Endodermal cell (in vitro differentiated cells): ENCODE results near the gene HMGXB3. TPM values are rescaled to one million over a fixed set of nuclear protein-coding genes. Genes with fewer than 3 reads are reported as not detected.

Experiments
- DNase-seq: peaks from one replicate; pipeline ENCODE4 v3.0.0-alpha.2; 2017
- H3K27ac ChIP-seq: 2 replicates; pipeline ENCODE4 v1.5.1; 2013; ENCODE audit warnings: mild to moderate bottlenecking, low read depth, low read length, moderate library complexity
- H3K27me3 ChIP-seq: 2 replicates; pipeline ENCODE4 v1.6.1; 2013; ENCODE audit warnings: mild to moderate bottlenecking, low read length, moderate library complexity; ENCODE audit not compliant: insufficient read depth, control insufficient read depth, poor library complexity, severe bottlenecking
- H3K36me3 ChIP-seq: 2 replicates; pipeline ENCODE4 v1.7.0; 2013; ENCODE audit warnings: mild to moderate bottlenecking, low read length, moderate library complexity; ENCODE audit not compliant: control insufficient read depth, insufficient read depth
- H3K4me1 ChIP-seq: one replicate; pipeline ENCODE4 v1.7.0; 2013; ENCODE audit warnings: low read length; ENCODE audit not compliant: control insufficient read depth, insufficient read depth
- H3K4me3 ChIP-seq: 2 replicates; pipeline ENCODE4 v1.5.1; 2013; ENCODE audit warnings: mild to moderate bottlenecking, low read length, moderate library complexity
- H3K9ac ChIP-seq: 2 replicates; pipeline ENCODE4 v1.6.1; 2013; ENCODE audit warnings: mild to moderate bottlenecking, low read length, moderate library complexity; ENCODE audit not compliant: poor library complexity, severe bottlenecking; ENCODE audit errors: extremely low read depth
- H3K9me3 ChIP-seq: 2 replicates; pipeline ENCODE4 v1.6.1; 2013; ENCODE audit warnings: mild to moderate bottlenecking, low read length, moderate library complexity; ENCODE audit not compliant: control insufficient read depth
- H3K27ac Mint-ChIP-seq: 2 replicates; pipeline ENCODE4 v1.8.0; 2020; ENCODE audit warnings: mixed read lengths
- H3K27me3 Mint-ChIP-seq: 2 replicates; pipeline ENCODE4 v1.8.0; 2021; ENCODE audit warnings: mild to moderate bottlenecking, mixed read lengths; ENCODE audit not compliant: insufficient read depth
- H3K36me3 Mint-ChIP-seq: 2 replicates; pipeline ENCODE4 v1.8.0; 2020; ENCODE audit warnings: low read depth, mixed read lengths
- H3K4me1 Mint-ChIP-seq: 2 replicates; pipeline ENCODE4 v1.8.0; 2020; ENCODE audit warnings: mixed read lengths
- H3K4me3 Mint-ChIP-seq: 2 replicates; pipeline ENCODE4 v1.8.0; 2020; ENCODE audit warnings: mild to moderate bottlenecking, moderate library complexity, mixed read lengths
- H3K9me3 Mint-ChIP-seq: 2 replicates; pipeline ENCODE4 v1.8.0; 2020; ENCODE audit warnings: mild to moderate bottlenecking, mixed read lengths
- WGBS, 2 experiments: methylation state at CpG; one replicate each; pipeline versions ENCODE4 v1.1.5 to v1.1.7; 2013; ENCODE audit warnings: missing lambda C conversion rate in 2 of 2, mixed read lengths in 1 of 2; ENCODE audit not compliant: insufficient coverage in 1 of 2, insufficient read length in 1 of 2; 5-methylcytosine and 5-hydroxymethylcytosine counted together
- total RNA-seq, 2 donors: library from RNA; stranded (reverse); fragmentation: NEBNext Ultra II Directional in 1 of 2; extraction: Animal tissue kit (Norgen Biotek cat#: 25700) in 1 of 2; gene quantifications; 2 replicates in 1 of 2; 3 replicates in 1 of 2; pipeline ENCODE4 v1.2.1, GENCODE V29; 2021
- TF ChIP-seq, protein P1 (sequence below): fragments of 200-600 bp; sonication (generic); conservative IDR thresholded peaks from 2 replicates; pipeline ENCODE4 v1.5.0; 2021; ENCODE audit warnings: antibody characterized with exemption, mild to moderate bottlenecking

The HMGXB3 gene
- total RNA-seq, 2 donors from 2014 or later: 41.0 to 43.5 TPM

- Mint-ChIP-seq H3K27me3 (peaks cover 4% of the 10 kb centered on the region), H3K9me3 (no peaks in the 10 kb centered on the region), H3K4me3 (no peak overlapping the region), H3K36me3 (no peaks in the 10 kb centered on the region), H3K4me1 (no peaks in the 10 kb centered on the region), H3K27ac (no peak overlapping the region)
- peak; percentile 50 for DNase-seq
- H3K36me3 ChIP-seq: no peaks in the 10 kb centered on the region
- H3K27me3 ChIP-seq: no peaks in the 10 kb centered on the region
- TF ChIP-seq, protein P1, sequence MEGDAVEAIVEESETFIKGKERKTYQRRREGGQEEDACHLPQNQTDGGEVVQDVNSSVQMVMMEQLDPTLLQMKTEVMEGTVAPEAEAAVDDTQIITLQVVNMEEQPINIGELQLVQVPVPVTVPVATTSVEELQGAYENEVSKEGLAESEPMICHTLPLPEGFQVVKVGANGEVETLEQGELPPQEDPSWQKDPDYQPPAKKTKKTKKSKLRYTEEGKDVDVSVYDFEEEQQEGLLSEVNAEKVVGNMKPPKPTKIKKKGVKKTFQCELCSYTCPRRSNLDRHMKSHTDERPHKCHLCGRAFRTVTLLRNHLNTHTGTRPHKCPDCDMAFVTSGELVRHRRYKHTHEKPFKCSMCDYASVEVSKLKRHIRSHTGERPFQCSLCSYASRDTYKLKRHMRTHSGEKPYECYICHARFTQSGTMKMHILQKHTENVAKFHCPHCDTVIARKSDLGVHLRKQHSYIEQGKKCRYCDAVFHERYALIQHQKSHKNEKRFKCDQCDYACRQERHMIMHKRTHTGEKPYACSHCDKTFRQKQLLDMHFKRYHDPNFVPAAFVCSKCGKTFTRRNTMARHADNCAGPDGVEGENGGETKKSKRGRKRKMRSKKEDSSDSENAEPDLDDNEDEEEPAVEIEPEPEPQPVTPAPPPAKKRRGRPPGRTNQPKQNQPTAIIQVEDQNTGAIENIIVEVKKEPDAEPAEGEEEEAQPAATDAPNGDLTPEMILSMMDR: no peak
- no peaks in the 10 kb centered on the region for H3K4me1 ChIP-seq
- no peak overlapping the region for H3K9ac ChIP-seq
- no peaks in the 10 kb centered on the region for H3K9me3 ChIP-seq
- WGBS, 2 experiments: 90 to 92% methylated on average over 8 to 12 of the region's 12 CpGs
- H3K4me3 ChIP-seq: no peak overlapping the region
- no peak overlapping the region for H3K27ac ChIP-seq
These were observed 68.6 kb downstream of the HMGXB3 start for GRCh38 chr5:150068961-150069645.

GRCh38 chr5:150069672-150070627 lies 69.4 kb downstream of the HMGXB3 start:
- Mint-ChIP-seq H3K4me3 (no peak overlapping the region), H3K27ac (no peak overlapping the region), H3K4me1 (no peaks in the 10 kb centered on the region), H3K36me3 (no peaks in the 10 kb centered on the region), H3K27me3 (peaks cover 4% of the 10 kb centered on the region), H3K9me3 (no peaks in the 10 kb centered on the region)
- DNase-seq: peak; percentile 71
- TF ChIP-seq, protein P1: peak; percentile 51
- H3K36me3 ChIP-seq: no peaks in the 10 kb centered on the region
- H3K27me3 ChIP-seq: peaks cover 6% of the 10 kb centered on the region
- no peak overlapping the region for H3K9ac ChIP-seq
- H3K4me3 ChIP-seq: no peak overlapping the region
- no peak overlapping the region for H3K27ac ChIP-seq
- no peaks in the 10 kb centered on the region for H3K4me1 ChIP-seq
- H3K9me3 ChIP-seq: no peaks in the 10 kb centered on the region
- 89 to 90% methylated on average over 3 to 20 of the region's 25 CpGs for WGBS, 2 experiments

DNA sequence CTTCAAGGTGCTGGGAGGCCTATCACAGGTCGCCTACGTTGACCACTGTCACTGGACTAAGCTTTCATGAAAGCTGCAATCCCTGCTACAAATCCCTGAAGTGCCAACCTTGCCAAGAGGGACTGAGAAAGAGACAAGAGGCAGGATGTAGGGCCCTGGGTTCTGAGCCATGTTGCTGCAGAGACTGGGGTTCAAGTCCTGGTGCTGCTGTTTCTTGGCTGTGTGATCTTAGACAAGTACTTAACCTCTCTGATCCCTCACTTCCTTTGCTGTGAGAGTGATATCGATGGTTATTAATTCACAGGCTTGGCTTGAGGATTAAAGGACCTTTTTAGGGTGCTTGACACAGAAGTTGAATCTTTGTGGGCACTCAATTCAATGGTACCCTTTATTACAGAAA lies 70.3 kb downstream of the HMGXB3 start:
- H3K27ac Mint-ChIP-seq: no peak overlapping the region
- Histone ChIP-seq H3K27me3 (peaks cover 12% of the 10 kb centered on the region), H3K4me1 (no peaks in the 10 kb centered on the region), H3K9ac (no peak overlapping the region), H3K4me3 (no peak overlapping the region), H3K9me3 (no peaks in the 10 kb centered on the region), H3K36me3 (no peaks in the 10 kb centered on the region), H3K27ac (no peak overlapping the region)
- DNase-seq: peak; percentile 26
- no peaks in the 10 kb centered on the region for H3K4me1 Mint-ChIP-seq
- WGBS, 2 experiments: 91 to 97% methylated on average over 3 of the region's 3 CpGs
- peaks cover 4% of the 10 kb centered on the region for H3K27me3 Mint-ChIP-seq
- H3K36me3 Mint-ChIP-seq: no peaks in the 10 kb centered on the region
- TF ChIP-seq, protein P1: no peak
- no peak overlapping the region for H3K4me3 Mint-ChIP-seq
- H3K9me3 Mint-ChIP-seq: no peaks in the 10 kb centered on the region
